Measurements from ENCODE around the gene EPOP. TPM values are rescaled to one million over a fixed set of nuclear protein-coding genes. Genes with fewer than 3 reads are reported as not detected.

EPOP gene
- total RNA-seq, 4 donors from 2014 or later = 0.29 to 1.2 (median 0.75) TPM; not detected in 1

DNA sequence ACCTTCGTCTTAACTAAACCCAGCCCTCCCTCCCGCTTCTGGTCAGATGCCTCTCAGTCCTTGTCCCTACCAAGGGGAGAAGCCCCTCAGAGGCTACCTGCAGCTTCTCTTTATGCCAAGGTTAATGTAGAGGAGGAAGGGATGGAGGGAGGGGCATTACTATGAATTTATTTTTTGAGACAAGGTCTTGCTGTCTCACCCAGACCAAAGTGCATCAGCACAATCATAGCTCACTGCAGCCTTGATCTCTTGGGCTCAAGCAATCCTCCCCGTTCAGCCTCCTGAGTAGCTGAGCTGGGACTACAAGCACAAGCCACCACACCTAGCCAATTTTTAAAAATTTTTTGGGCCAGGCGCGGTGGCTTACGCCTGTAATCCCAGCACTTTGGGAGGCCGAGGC, 15.3 kb downstream of the EPOP start:
- intact Hi-C loops (cut with DNase I; ENCODE audit: low total_unique reads) = no loop called here
- H3K27me3 ChIP-seq = peaks cover 12 to 15% (median 13%) of the 10 kb centered on the region in 3 donors
- DNase-seq = no peak
- no peak for ATAC-seq
- H3K4me1 ChIP-seq = no peaks in the 10 kb centered on the region
- H3K9me3 ChIP-seq = no peaks in the 10 kb centered on the region
- no peaks in the 10 kb centered on the region for H3K36me3 ChIP-seq
- TF ChIP-seq CTCF (IDR thresholded peaks at IDR 0.05 in 4 of 5, conservative IDR thresholded peaks at IDR 0.05 in 1 of 5) = no peak
- TF ChIP-seq POLR2A (IDR thresholded peaks at IDR 0.05) = no peak
- H3K27ac ChIP-seq = no peak overlapping the region
- H3K4me3 ChIP-seq = no peak overlapping the region
- in situ Hi-C loops (cut with MboI; ENCODE audit: low sequenced_read_pairs in 4 of 4) = loop anchor here in 1 of 4 donors (25.0 kb wide), 1 partner anchor 172 kb away; no protein-coding TSS in a partner anchor

- Histone ChIP-seq H3K27me3 (peaks cover 18 to 20% (median 19%) of the 10 kb centered on the region in 3 donors), H3K27ac (no peak overlapping the region), H3K36me3 (no peaks in the 10 kb centered on the region), H3K4me3 (no peak overlapping the region), H3K9me3 (no peaks in the 10 kb centered on the region), H3K4me1 (no peaks in the 10 kb centered on the region)
- DNase-seq (no peak), ATAC-seq (no peak)
- TF ChIP-seq POLR2A (IDR thresholded peaks at IDR 0.05) (no peak), CTCF (IDR thresholded peaks at IDR 0.05 in 4 of 5, conservative IDR thresholded peaks at IDR 0.05 in 1 of 5) (no peak)
- intact Hi-C loops (cut with DNase I; ENCODE audit: low total_unique reads) = no loop called here
- in situ Hi-C loops (cut with MboI; ENCODE audit: low sequenced_read_pairs in 4 of 4) = loop anchor here in 1 of 4 donors (25.0 kb wide), 1 partner anchor 172 kb away; no protein-coding TSS in a partner anchor
Observed at GRCh38 chr17:38658741-38659345, 15.9 kb downstream of the EPOP start.

GRCh38 chr17:38657824-38658740, 16.7 kb downstream of the EPOP start:
- ATAC-seq = no peak
- H3K4me3 ChIP-seq = no peak overlapping the region
- no peak for TF ChIP-seq CTCF (IDR thresholded peaks at IDR 0.05 in 4 of 5, conservative IDR thresholded peaks at IDR 0.05 in 1 of 5)
- no peak for TF ChIP-seq POLR2A (IDR thresholded peaks at IDR 0.05)
- no peak overlapping the region for H3K27ac ChIP-seq
- H3K4me1 ChIP-seq = no peaks in the 10 kb centered on the region
- intact Hi-C loops (cut with DNase I; ENCODE audit: low total_unique reads) = no loop called here
- in situ Hi-C loops (cut with MboI; ENCODE audit: low sequenced_read_pairs in 4 of 4) = loop anchor here in 1 of 4 donors (25.0 kb wide), 1 partner anchor 171 kb away; no protein-coding TSS in a partner anchor
- no peaks in the 10 kb centered on the region for H3K9me3 ChIP-seq
- no peaks in the 10 kb centered on the region for H3K36me3 ChIP-seq
- peaks cover 20 to 26% (median 23%) of the 10 kb centered on the region in 3 donors for H3K27me3 ChIP-seq
- no peak for DNase-seq

GRCh38 chr17:38656959-38657823, 17.6 kb downstream of the EPOP start:
- H3K36me3 ChIP-seq = no peaks in the 10 kb centered on the region
- H3K4me3 ChIP-seq = no peak overlapping the region
- H3K4me1 ChIP-seq = no peaks in the 10 kb centered on the region
- peaks cover 20 to 28% (median 26%) of the 10 kb centered on the region in 3 donors for H3K27me3 ChIP-seq
- no peaks in the 10 kb centered on the region for H3K9me3 ChIP-seq
- DNase-seq (no peak), ATAC-seq (no peak)
- intact Hi-C loops (cut with DNase I; ENCODE audit: low total_unique reads) (no loop called here), in situ Hi-C loops (cut with MboI; ENCODE audit: low sequenced_read_pairs in 4 of 4) (loop anchor here in 1 of 4 donors (25.0 kb wide), 1 partner anchor 170 kb away; no protein-coding TSS in a partner anchor)
- no peak overlapping the region for H3K27ac ChIP-seq
- no peak for TF ChIP-seq CTCF (IDR thresholded peaks at IDR 0.05 in 4 of 5, conservative IDR thresholded peaks at IDR 0.05 in 1 of 5)

All from gastrocnemius medialis (tissue), 4 donors.